A673 (cell line): ENCODE measurements around the gene SMIM41. TPM values are rescaled to one million over a fixed set of nuclear protein-coding genes. Genes with fewer than 3 reads are reported as not detected.

Source experiments
- BruUV-seq: library from RNA; stranded (reverse); fragments of 400-500 nt; replicated peaks from 2 replicates; lab custom pipeline; 2021; lab: Mats Ljungman, UMichigan
- CTCF ChIA-PET: fragments of 300-600 bp; sonication (Branson Sonifier 250); formaldehyde crosslinking; loops from one replicate; lab custom pipeline; 2022; ENCODE audit warnings: antibody characterized with exemption; lab: Charles Lee
- POLR2A ChIA-PET: fragments of 300-600 bp; sonication (Branson Sonifier 250); formaldehyde crosslinking; loops from one replicate; lab custom pipeline; 2022; ENCODE audit warnings: antibody characterized with exemption; ENCODE audit not compliant: low non-redundant PET; lab: Charles Lee
- DNase-seq: peaks from one replicate; pipeline ENCODE4 v3.0.0-alpha.2; 2015; ENCODE audit warnings: low spot score
- H3K27ac ChIP-seq: fragments of 200-600 bp; sonication (generic); 2 replicates; pipeline ENCODE4 v1.5.1; 2016; ENCODE audit warnings: mixed run types, low read depth, mild to moderate bottlenecking, mixed read lengths, antibody characterized with exemption, low read length; ENCODE audit not compliant: poor library complexity, severe bottlenecking
- H3K27me3 ChIP-seq: fragments of 200-600 bp; sonication (generic); replicated peaks from 2 replicates; pipeline ENCODE4 v1.6.1; 2017; ENCODE audit warnings: mixed run types, low read depth, mild to moderate bottlenecking, mixed read lengths, antibody characterized with exemption, low read length; ENCODE audit not compliant: insufficient read depth, poor library complexity
- H3K36me3 ChIP-seq: fragments of 200-600 bp; sonication (generic); 2 replicates; pipeline ENCODE4 v1.6.1; 2016; ENCODE audit warnings: mixed run types, mild to moderate bottlenecking, mixed read lengths, antibody characterized with exemption, low read length; ENCODE audit not compliant: insufficient read depth, poor library complexity, severe bottlenecking
- H3K4me1 ChIP-seq: fragments of 200-600 bp; sonication (generic); 2 replicates; pipeline ENCODE4 v1.6.1; 2017; ENCODE audit warnings: mixed run types, mild to moderate bottlenecking, mixed read lengths, antibody characterized with exemption, low read length; ENCODE audit not compliant: insufficient read depth, poor library complexity, severe bottlenecking
- H3K4me3 ChIP-seq: fragments of 200-600 bp; sonication (generic); 2 replicates; pipeline ENCODE4 v1.5.1; 2016; ENCODE audit warnings: low read depth, mixed run types, mild to moderate bottlenecking, mixed read lengths, low read length; ENCODE audit not compliant: poor library complexity, severe bottlenecking
- H3K9me3 ChIP-seq: fragments of 200-600 bp; sonication (generic); 2 replicates; pipeline ENCODE4 v1.6.1; 2016; ENCODE audit warnings: mixed run types, low read depth, mild to moderate bottlenecking, mixed read lengths, antibody characterized with exemption, low read length; ENCODE audit not compliant: poor library complexity, severe bottlenecking
- CTCF ChIP-seq: fragments of 300-800, 200-600 bp; sonication (generic); conservative IDR thresholded peaks from 2 replicates; pipeline ENCODE4 v1.5.1; 2017; ENCODE audit warnings: low read depth, mild to moderate bottlenecking, antibody characterized with exemption, low read length, moderate library complexity, mixed read lengths
- EZH2 ChIP-seq: fragments of 200-600 bp; sonication (generic); IDR thresholded peaks from 2 replicates; pipeline ENCODE4 v1.6.1; 2017; ENCODE audit warnings: borderline replicate concordance, low read depth, mild to moderate bottlenecking, mixed read lengths, antibody characterized with exemption, low read length; ENCODE audit not compliant: poor library complexity, severe bottlenecking
- intact Hi-C: fragments of 100-400 bp; cut with micrococcal nuclease; formaldehyde crosslinking; loops from one replicate; pipeline ENCODE4 v1.10.0; 2022; ENCODE audit not compliant: unreplicated experiment
- total RNA-seq: library from RNA; stranded (reverse); gene quantifications from 2 replicates; pipeline ENCODE4 v1.2.3, GENCODE V29; 2021

SMIM41 gene
- total RNA-seq, 1 experiment from 2014 or later, result 0.24 TPM

DNA sequence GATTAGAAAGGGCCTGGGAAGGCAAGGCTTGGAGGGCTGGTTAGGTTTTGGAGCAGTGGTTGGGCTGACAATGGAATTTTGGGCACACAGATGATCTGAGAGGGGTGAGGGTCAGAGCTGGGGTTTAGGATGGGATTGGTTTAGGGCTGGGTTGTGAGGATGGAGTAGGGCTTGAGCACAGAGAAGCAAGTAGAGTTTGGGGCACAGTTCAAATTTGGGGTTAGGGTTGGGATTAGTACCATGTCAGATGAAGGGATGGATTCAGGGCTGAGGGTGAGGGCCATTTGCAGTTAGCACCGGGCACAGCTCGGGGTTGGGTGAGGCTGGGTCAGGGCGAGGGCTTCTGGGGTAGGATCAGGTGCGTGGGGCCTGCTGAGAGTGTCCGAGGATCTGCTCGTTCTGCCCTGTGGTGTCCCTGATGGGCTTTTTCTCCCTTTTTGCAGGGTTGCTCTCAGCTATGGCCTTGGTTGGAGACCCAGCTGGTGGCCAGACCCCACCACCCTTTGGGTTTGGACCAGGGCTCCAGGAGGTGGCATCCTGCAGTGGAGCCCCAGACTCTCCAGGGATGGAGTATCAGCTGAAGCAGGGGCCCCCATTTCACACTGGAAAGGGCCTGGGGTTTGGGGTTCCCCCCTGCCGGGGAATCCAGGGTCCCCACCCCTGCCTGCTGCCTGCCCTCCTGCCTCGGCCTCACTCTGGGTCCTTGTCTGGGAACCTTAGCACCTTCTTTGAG lies 66.8 kb downstream of the SMIM41 start:
- intact Hi-C loops, result no loop called here
- no TSS peak for BruUV-seq
- no peaks in the 10 kb centered on the region for H3K27me3 ChIP-seq
- ChIA-PET POLR2A (no interaction called here), CTCF (no interaction called here)
- no peaks in the 10 kb centered on the region for H3K4me1 ChIP-seq
- H3K36me3 ChIP-seq, result no peaks in the 10 kb centered on the region
- TF ChIP-seq CTCF (no peak), EZH2 (no peak)
- H3K9me3 ChIP-seq, result no peaks in the 10 kb centered on the region
- no peak for DNase-seq
- no peak overlapping the region for H3K27ac ChIP-seq
- H3K4me3 ChIP-seq, result no peak overlapping the region

- no peaks in the 10 kb centered on the region for H3K9me3 ChIP-seq
- intact Hi-C loops, result no loop called here
- H3K27me3 ChIP-seq, result no peaks in the 10 kb centered on the region
- H3K4me3 ChIP-seq, result no peak overlapping the region
- no TSS peak for BruUV-seq
- no peak for DNase-seq
- no peak overlapping the region for H3K27ac ChIP-seq
- TF ChIP-seq CTCF, result no peak
- no peaks in the 10 kb centered on the region for H3K36me3 ChIP-seq
- POLR2A ChIA-PET, result no interaction called here
- H3K4me1 ChIP-seq, result no peaks in the 10 kb centered on the region
- CTCF ChIA-PET, result interaction anchor here (0.8 to 1.1 kb wide), 2 partner anchors 25 to 121 kb away, joined by 4 to 5 read pairs; no protein-coding TSS in a partner anchor
Observed at GRCh38 chr12:52146822-52147366, 67.4 kb downstream of the SMIM41 start.

- POLR2A ChIA-PET, result no interaction called here
- TF ChIP-seq CTCF (no peak), EZH2 (no peak)
- no peaks in the 10 kb centered on the region for H3K36me3 ChIP-seq
- no peak overlapping the region for H3K4me3 ChIP-seq
- no peaks in the 10 kb centered on the region for H3K27me3 ChIP-seq
- intact Hi-C loops, result no loop called here
- CTCF ChIA-PET, result interaction anchor here (0.7 to 1.1 kb wide), 3 partner anchors 26 to 224 kb away, joined by 3 to 5 read pairs (median 4); no protein-coding TSS in a partner anchor
- peak; percentile 54 for DNase-seq
- H3K4me1 ChIP-seq, result no peaks in the 10 kb centered on the region
- H3K9me3 ChIP-seq, result no peaks in the 10 kb centered on the region
- H3K27ac ChIP-seq, result no peak overlapping the region
- BruUV-seq, result no TSS peak
Observed at GRCh38 chr12:52147367-52147963, 68.0 kb downstream of the SMIM41 start.
